ENCODE data around the gene ZNF532.

Gene ZNF532

GRCh38 chr18:58896268-58896667, 31.6 kb downstream of the ZNF532 start:
- in situ Hi-C loops (cut with HindIII; ENCODE audit: low sequenced_read_pairs) = loop anchor here (10.0 kb wide), 1 partner anchor 111 kb away; no protein-coding TSS in a partner anchor
- DNase-seq (ENCODE audit: low read depth) = no peak
- H3K4me3 ChIP-seq (ENCODE audit: low read depth, low read length) = no peak overlapping the region
- no peak for TF ChIP-seq CTCF (IDR thresholded peaks at IDR 0.05; ENCODE audit: low read depth, low read length, missing control alignments)

- H3K4me3 ChIP-seq (ENCODE audit: low read depth, low read length) = no peak overlapping the region
- no peak for TF ChIP-seq CTCF (IDR thresholded peaks at IDR 0.05; ENCODE audit: low read depth, low read length, missing control alignments)
- in situ Hi-C loops (cut with HindIII; ENCODE audit: low sequenced_read_pairs) = loop anchor here (10.0 kb wide), 1 partner anchor 112 kb away; no protein-coding TSS in a partner anchor
- DNase-seq (ENCODE audit: low read depth) = no peak
These were observed 32.2 kb downstream of the ZNF532 start for GRCh38 chr18:58896734-58897508.

GRCh38 chr18:58898010-58898799, 33.5 kb downstream of the ZNF532 start:
- H3K4me3 ChIP-seq (ENCODE audit: low read depth, low read length) = no peak overlapping the region
- DNase-seq (ENCODE audit: low read depth) = no peak
- TF ChIP-seq CTCF (IDR thresholded peaks at IDR 0.05; ENCODE audit: low read depth, low read length, missing control alignments) = no peak
- in situ Hi-C loops (cut with HindIII; ENCODE audit: low sequenced_read_pairs) = loop anchor here (10.0 kb wide), 1 partner anchor 113 kb away; no protein-coding TSS in a partner anchor

- in situ Hi-C loops (cut with HindIII; ENCODE audit: low sequenced_read_pairs) = no loop called here
- no peak overlapping the region for H3K4me3 ChIP-seq (ENCODE audit: low read depth, low read length)
- TF ChIP-seq CTCF (IDR thresholded peaks at IDR 0.05; ENCODE audit: low read depth, low read length, missing control alignments) = no peak
- DNase-seq (ENCODE audit: low read depth) = no peak
These were observed 35.5 kb downstream of the ZNF532 start for GRCh38 chr18:58900015-58900649.

- DNase-seq (ENCODE audit: low read depth) = no peak
- in situ Hi-C loops (cut with HindIII; ENCODE audit: low sequenced_read_pairs) = no loop called here
- TF ChIP-seq CTCF (IDR thresholded peaks at IDR 0.05; ENCODE audit: low read depth, low read length, missing control alignments) = no peak
- H3K4me3 ChIP-seq (ENCODE audit: low read depth, low read length) = no peak overlapping the region
These were observed 36.5 kb downstream of the ZNF532 start for GRCh38 chr18:58901143-58901542.

GRCh38 chr18:58901783-58902182, 37.1 kb downstream of the ZNF532 start:
- no peak for TF ChIP-seq CTCF (IDR thresholded peaks at IDR 0.05; ENCODE audit: low read depth, low read length, missing control alignments)

More at GRCh38 chr18:58901783-58902182, 37.1 kb downstream of the ZNF532 start:
- DNase-seq (ENCODE audit: low read depth) = no peak
- H3K4me3 ChIP-seq (ENCODE audit: low read depth, low read length) = no peak overlapping the region
- in situ Hi-C loops (cut with HindIII; ENCODE audit: low sequenced_read_pairs) = no loop called here
